Panc1 (cell line): ENCODE measurements around the gene KIF1A.

ENCODE experiments used
- POLR2AphosphoS5 ChIP-seq: IDR thresholded peaks from 2 replicates; pipeline ENCODE4 v1.6.1; 2012; ENCODE audit warnings: mild to moderate bottlenecking, low read depth, low read length, moderate library complexity
- SIN3A ChIP-seq: IDR thresholded peaks from 2 replicates; pipeline ENCODE4 v1.6.1; 2012; ENCODE audit warnings: low read depth, mild to moderate bottlenecking, low read length, moderate library complexity, borderline replicate concordance; ENCODE audit not compliant: insufficient read depth
- TF ChIP-seq, protein P1 (sequence below): fragments of 450-650 bp; IDR thresholded peaks from 2 replicates; pipeline ENCODE4 v1.5.1; 2017; ENCODE audit warnings: mild to moderate bottlenecking
- TF ChIP-seq, protein P2 (sequence below), 2 experiments: IDR thresholded peaks; 2 replicates each; pipeline ENCODE4 v1.6.1; 2011 to 2012; ENCODE audit warnings: low read depth in 2 of 2, control low read depth in 1 of 2, low read length in 1 of 2, mild to moderate bottlenecking in 1 of 2, moderate library complexity in 1 of 2; ENCODE audit not compliant: insufficient read depth in 1 of 2

DNA sequence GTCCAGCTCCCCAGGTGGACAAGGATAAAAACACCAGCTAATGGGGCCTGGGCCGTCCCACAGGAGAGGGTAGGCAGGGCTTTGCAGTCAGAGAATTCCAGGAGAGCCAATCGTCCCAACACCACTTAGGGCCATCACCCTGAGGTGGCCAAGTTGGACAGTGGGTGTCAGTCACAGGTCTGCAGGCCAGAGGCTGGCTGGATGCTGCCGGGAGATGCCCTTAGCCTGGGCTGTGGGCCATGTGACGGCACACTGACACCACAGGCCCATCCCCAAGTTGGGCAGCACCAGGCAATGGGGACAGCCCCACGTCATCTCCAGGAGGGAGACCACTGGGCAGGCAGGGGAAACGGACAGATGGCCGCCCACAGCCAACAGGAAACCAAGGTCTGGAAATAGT is 53.9 kb downstream of the KIF1A start:
- TF ChIP-seq, protein P1, sequence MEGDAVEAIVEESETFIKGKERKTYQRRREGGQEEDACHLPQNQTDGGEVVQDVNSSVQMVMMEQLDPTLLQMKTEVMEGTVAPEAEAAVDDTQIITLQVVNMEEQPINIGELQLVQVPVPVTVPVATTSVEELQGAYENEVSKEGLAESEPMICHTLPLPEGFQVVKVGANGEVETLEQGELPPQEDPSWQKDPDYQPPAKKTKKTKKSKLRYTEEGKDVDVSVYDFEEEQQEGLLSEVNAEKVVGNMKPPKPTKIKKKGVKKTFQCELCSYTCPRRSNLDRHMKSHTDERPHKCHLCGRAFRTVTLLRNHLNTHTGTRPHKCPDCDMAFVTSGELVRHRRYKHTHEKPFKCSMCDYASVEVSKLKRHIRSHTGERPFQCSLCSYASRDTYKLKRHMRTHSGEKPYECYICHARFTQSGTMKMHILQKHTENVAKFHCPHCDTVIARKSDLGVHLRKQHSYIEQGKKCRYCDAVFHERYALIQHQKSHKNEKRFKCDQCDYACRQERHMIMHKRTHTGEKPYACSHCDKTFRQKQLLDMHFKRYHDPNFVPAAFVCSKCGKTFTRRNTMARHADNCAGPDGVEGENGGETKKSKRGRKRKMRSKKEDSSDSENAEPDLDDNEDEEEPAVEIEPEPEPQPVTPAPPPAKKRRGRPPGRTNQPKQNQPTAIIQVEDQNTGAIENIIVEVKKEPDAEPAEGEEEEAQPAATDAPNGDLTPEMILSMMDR = no peak
- TF ChIP-seq POLR2AphosphoS5 (no peak), SIN3A (no peak)
- TF ChIP-seq, protein P2, sequence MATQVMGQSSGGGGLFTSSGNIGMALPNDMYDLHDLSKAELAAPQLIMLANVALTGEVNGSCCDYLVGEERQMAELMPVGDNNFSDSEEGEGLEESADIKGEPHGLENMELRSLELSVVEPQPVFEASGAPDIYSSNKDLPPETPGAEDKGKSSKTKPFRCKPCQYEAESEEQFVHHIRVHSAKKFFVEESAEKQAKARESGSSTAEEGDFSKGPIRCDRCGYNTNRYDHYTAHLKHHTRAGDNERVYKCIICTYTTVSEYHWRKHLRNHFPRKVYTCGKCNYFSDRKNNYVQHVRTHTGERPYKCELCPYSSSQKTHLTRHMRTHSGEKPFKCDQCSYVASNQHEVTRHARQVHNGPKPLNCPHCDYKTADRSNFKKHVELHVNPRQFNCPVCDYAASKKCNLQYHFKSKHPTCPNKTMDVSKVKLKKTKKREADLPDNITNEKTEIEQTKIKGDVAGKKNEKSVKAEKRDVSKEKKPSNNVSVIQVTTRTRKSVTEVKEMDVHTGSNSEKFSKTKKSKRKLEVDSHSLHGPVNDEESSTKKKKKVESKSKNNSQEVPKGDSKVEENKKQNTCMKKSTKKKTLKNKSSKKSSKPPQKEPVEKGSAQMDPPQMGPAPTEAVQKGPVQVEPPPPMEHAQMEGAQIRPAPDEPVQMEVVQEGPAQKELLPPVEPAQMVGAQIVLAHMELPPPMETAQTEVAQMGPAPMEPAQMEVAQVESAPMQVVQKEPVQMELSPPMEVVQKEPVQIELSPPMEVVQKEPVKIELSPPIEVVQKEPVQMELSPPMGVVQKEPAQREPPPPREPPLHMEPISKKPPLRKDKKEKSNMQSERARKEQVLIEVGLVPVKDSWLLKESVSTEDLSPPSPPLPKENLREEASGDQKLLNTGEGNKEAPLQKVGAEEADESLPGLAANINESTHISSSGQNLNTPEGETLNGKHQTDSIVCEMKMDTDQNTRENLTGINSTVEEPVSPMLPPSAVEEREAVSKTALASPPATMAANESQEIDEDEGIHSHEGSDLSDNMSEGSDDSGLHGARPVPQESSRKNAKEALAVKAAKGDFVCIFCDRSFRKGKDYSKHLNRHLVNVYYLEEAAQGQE (IDR thresholded peaks at IDR 0.05; ENCODE audit: insufficient read depth in 1 of 2, low read depth in 2 of 2, low read length in 1 of 2) = no peak
